Stimulated activated memory B cell treated with anti-CD40 and anti-IgM and Interleukin-4, amounts not matched to agents 10 μg/mL and 1 μg/mL and 100 μg/mL, for 72 hours (primary cell): ENCODE results near the gene ANG.
A peak's percentile ranks its signal among the peaks of the same experiment; 100 is the strongest.
"Not testable (repeated sequence)": the region's sequence is repeated elsewhere in the genome, so short reads cannot be mapped to it uniquely, and the experiment has no call there.

Experiments used
- ATAC-seq: fragments of 150-1000 bp; cut with Tn5 transposase; 2 replicates; pipeline ENCODE4 v1.10.0; 2021
- H3K27ac Mint-ChIP-seq: one replicate; pipeline ENCODE4 v1.8.0; 2022; ENCODE audit warnings: mild to moderate bottlenecking, mixed read lengths
- H3K27me3 Mint-ChIP-seq: one replicate; pipeline ENCODE4 v1.8.0; 2022; ENCODE audit warnings: mixed read lengths
- H3K36me3 Mint-ChIP-seq: one replicate; pipeline ENCODE4 v1.8.0; 2022; ENCODE audit warnings: mixed read lengths
- H3K4me1 Mint-ChIP-seq: one replicate; pipeline ENCODE4 v1.8.0; 2022; ENCODE audit warnings: mixed read lengths
- H3K4me3 Mint-ChIP-seq: one replicate; pipeline ENCODE4 v1.8.0; 2022; ENCODE audit warnings: mild to moderate bottlenecking, moderate library complexity, mixed read lengths
- H3K9me3 Mint-ChIP-seq: one replicate; pipeline ENCODE4 v1.8.0; 2022; ENCODE audit warnings: mixed read lengths

Gene ANG

DNA sequence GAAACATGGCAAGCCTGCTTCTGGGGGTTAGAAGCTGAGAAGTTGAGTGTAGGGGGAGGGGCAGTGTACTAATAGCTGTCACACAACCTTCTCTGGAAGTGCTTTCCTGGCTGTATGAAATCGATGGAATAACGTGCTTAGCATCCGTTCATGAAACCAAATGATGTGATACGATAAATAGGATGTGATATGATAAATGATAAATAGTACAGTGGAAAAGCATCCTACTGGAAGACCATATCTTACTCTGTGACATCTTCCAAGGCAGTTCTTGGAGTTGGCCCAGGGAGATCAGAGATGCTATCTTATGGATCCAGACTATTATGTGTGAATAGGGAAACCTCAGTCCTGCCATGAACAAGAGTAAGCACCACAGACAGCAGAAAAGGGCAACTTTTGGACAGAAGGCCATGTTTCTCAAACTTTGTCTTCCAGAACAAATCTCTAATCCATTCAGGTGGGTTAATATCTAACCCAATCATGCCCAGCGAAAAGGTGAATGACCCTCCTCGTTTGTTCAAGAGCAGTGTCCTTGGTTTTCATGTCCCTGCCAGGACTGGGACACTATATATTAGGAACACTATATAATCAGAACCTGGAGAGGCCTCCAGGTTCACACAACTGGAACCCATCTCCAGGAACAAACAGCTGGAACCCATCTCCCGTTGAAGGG lies at the start of gene ANG:
TSS of gene ANG (plus strand) at position 598 of the 673 bp plus-strand sequence. CDS start 4,801 bp downstream, outside the sequence.
- H3K27ac Mint-ChIP-seq = no peak within 1 kb of the TSS
- H3K36me3 Mint-ChIP-seq = no peaks in the 10 kb centered on the region
- H3K4me1 Mint-ChIP-seq = peaks cover 14% of the 10 kb centered on the region
- H3K9me3 Mint-ChIP-seq = no peaks in the 10 kb centered on the region
- H3K27me3 Mint-ChIP-seq = no peaks in the 10 kb centered on the region
- no peak within 1 kb of the TSS for H3K4me3 Mint-ChIP-seq
- no peak for ATAC-seq

DNA sequence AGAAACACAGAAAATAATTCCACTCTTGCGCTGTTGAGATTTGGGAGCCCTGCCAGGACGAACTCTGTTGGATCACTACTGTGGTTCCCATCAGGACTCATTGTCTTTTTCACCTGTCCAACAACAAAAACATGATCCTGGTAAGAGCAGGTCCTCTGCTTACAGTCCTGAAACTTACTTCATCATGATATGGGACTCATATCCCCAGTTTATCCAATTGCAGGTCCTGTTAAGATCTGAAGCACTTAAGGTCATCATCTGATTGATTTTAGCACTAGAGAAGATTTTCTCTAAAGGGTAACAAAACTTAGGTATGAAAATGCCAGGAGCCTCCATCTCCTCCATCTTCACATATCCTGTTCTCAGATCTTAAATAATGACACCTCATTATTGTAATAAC lies 47.0 kb upstream of the ANG start, which contains the start of gene OR6S1:
TSS of gene OR6S1 (minus strand) at position 101 of the 400 bp plus-strand sequence. CDS start at position 101, 0 bp downstream.
- H3K4me1 Mint-ChIP-seq = no peaks in the 10 kb centered on the region
- H3K27ac Mint-ChIP-seq = no peak within 1 kb of the TSS
- H3K4me3 Mint-ChIP-seq = no peak within 1 kb of the TSS
- no peaks in the 10 kb centered on the region for H3K36me3 Mint-ChIP-seq
- no peak for ATAC-seq
- no peaks in the 10 kb centered on the region for H3K9me3 Mint-ChIP-seq
- peaks cover 10% of the 10 kb centered on the region for H3K27me3 Mint-ChIP-seq

DNA sequence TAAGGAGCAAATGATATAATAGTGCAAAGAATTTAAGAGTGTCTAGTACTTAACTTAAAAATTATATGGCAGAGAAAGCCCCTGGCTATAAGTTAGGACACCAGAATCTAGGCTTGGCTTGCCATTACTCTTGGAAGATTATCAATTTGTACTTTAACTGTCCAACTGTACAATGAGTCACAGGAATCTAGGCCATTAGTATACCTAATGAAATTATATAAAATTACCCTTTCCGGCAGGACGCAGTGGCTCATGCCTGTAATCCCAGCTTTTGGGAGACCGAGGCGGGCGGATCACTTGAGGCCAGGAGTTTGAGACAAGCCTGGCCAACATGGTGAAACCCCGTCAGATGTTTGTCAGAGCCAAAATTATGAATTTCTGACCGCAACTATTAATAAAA lies 46.4 kb upstream of the ANG start:
- H3K27ac Mint-ChIP-seq = no peak overlapping the region
- H3K9me3 Mint-ChIP-seq = no peaks in the 10 kb centered on the region
- no peak for ATAC-seq
- peaks cover 7% of the 10 kb centered on the region for H3K27me3 Mint-ChIP-seq
- H3K4me3 Mint-ChIP-seq = no peak overlapping the region
- no peaks in the 10 kb centered on the region for H3K4me1 Mint-ChIP-seq
- H3K36me3 Mint-ChIP-seq = no peaks in the 10 kb centered on the region

GRCh38 chr14:20642755-20643154 lies 45.8 kb upstream of the ANG start:
- H3K27ac Mint-ChIP-seq, H3K9me3 Mint-ChIP-seq, H3K36me3 Mint-ChIP-seq, H3K4me1 Mint-ChIP-seq, H3K4me3 Mint-ChIP-seq, ATAC-seq, H3K27me3 Mint-ChIP-seq: not testable (repeated sequence)

DNA sequence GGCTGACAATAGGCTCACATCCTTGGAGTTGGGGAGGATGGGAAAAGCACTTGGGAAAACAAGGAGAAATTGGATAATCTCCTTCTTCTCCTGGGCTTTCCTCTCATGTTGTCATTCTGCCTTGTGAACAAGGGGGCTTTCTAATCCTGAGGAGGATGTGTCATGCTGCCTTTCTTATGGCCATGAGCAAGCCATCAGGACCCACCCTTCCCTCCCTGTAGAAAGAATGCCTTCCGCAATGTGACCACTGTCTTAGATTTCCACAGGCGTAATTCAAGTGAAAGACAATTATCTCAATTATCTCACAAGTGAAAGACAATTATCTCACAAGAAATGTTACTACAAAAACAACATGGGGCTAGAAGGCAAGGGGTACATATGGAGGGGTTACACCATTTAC lies 44.0 kb upstream of the ANG start:
- Mint-ChIP-seq H3K36me3 (no peaks in the 10 kb centered on the region), H3K9me3 (no peaks in the 10 kb centered on the region)

GRCh38 chr14:20645481-20645880 lies 43.1 kb upstream of the ANG start:
- Mint-ChIP-seq H3K27ac (no peak overlapping the region), H3K27me3 (peaks cover 7% of the 10 kb centered on the region), H3K36me3 (no peaks in the 10 kb centered on the region), H3K9me3 (no peaks in the 10 kb centered on the region), H3K4me1 (no peaks in the 10 kb centered on the region), H3K4me3 (no peak overlapping the region)
- no peak for ATAC-seq

More for the DNA sequence above, 44.0 kb upstream of the ANG start:
- no peaks in the 10 kb centered on the region for H3K4me1 Mint-ChIP-seq
- no peak overlapping the region for H3K27ac Mint-ChIP-seq
- ATAC-seq = no peak
- H3K27me3 Mint-ChIP-seq = peaks cover 7% of the 10 kb centered on the region
- no peak overlapping the region for H3K4me3 Mint-ChIP-seq

- no peak for ATAC-seq
- peak overlapping the region; percentile 52 for H3K4me3 Mint-ChIP-seq
- H3K27ac Mint-ChIP-seq = no peak overlapping the region
- no peaks in the 10 kb centered on the region for H3K36me3 Mint-ChIP-seq
- H3K27me3 Mint-ChIP-seq = peaks cover 56% of the 10 kb centered on the region
- no peaks in the 10 kb centered on the region for H3K9me3 Mint-ChIP-seq
- peaks cover 34% of the 10 kb centered on the region for H3K4me1 Mint-ChIP-seq
These were observed 35.3 kb upstream of the ANG start for GRCh38 chr14:20652996-20653975.

- H3K9me3 Mint-ChIP-seq = no peaks in the 10 kb centered on the region
- H3K27me3 Mint-ChIP-seq = peaks cover 56% of the 10 kb centered on the region
- no peak overlapping the region for H3K4me3 Mint-ChIP-seq
- H3K36me3 Mint-ChIP-seq = no peaks in the 10 kb centered on the region
- no peak overlapping the region for H3K27ac Mint-ChIP-seq
- peaks cover 34% of the 10 kb centered on the region for H3K4me1 Mint-ChIP-seq
- ATAC-seq = no peak
These were observed 32.7 kb upstream of the ANG start for GRCh38 chr14:20655851-20656250.

GRCh38 chr14:20656274-20656673 lies 32.3 kb upstream of the ANG start:
- Mint-ChIP-seq H3K4me3 (no peak overlapping the region), H3K27ac (no peak overlapping the region), H3K27me3 (peaks cover 54% of the 10 kb centered on the region), H3K9me3 (no peaks in the 10 kb centered on the region), H3K4me1 (peaks cover 34% of the 10 kb centered on the region), H3K36me3 (no peaks in the 10 kb centered on the region)
- ATAC-seq = no peak

DNA sequence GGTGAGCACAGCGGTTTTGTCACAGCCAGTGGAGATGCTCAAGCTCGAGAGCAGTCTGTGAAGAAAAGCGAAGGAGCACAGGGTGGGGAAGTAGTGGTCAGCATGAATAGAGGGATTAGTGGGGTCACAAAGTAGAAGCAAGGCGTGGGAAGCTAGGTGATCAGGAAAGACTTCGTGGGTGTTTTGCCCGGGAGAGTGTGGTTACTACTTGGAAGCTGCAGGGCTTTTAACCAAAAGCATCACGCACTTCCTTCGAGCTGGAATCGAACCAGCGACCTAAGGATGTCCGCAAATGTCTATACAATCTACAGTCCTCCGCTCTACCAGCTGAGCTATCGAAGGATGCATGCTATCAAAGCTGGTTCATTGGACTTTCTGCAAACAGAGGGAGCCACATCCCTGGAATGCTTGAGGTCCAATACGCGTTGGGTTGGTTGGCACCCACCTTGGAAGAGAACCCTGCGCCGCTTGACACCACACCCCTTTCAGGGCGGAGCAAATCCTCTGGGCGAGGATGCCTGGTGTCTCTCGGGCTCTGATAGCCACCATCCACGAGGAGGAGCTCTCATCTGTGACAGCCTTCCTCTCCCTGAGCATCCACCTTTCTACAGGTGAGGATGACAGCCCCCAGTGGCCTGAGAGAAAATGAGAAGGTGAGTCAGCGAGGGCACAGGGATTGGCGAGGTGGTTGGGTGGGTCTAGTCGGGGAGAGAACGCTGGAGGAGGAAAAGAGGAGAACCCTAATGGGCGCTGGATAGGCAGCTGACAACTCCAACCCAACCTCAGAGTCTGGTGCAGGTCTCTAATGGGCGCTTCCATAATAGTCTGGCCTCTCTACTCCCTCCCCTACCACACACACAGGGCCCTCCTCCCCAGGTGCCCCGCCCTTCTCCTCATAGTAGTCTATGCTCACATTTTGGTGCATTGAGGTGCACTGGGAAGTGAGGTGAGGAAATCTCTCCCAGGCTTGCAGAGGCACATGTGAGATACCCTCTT lies 31.1 kb upstream of the ANG start:
- peak; percentile 39 for ATAC-seq
- peaks cover 35% of the 10 kb centered on the region for H3K4me1 Mint-ChIP-seq
- H3K27ac Mint-ChIP-seq = no peak overlapping the region
- no peaks in the 10 kb centered on the region for H3K9me3 Mint-ChIP-seq
- no peak overlapping the region for H3K4me3 Mint-ChIP-seq
- H3K36me3 Mint-ChIP-seq = no peaks in the 10 kb centered on the region
- H3K27me3 Mint-ChIP-seq = peaks cover 42% of the 10 kb centered on the region

- ATAC-seq = no peak
- H3K4me1 Mint-ChIP-seq = peaks cover 35% of the 10 kb centered on the region
- peaks cover 35% of the 10 kb centered on the region for H3K27me3 Mint-ChIP-seq
These were observed 30.3 kb upstream of the ANG start for GRCh38 chr14:20658246-20658645.

DNA sequence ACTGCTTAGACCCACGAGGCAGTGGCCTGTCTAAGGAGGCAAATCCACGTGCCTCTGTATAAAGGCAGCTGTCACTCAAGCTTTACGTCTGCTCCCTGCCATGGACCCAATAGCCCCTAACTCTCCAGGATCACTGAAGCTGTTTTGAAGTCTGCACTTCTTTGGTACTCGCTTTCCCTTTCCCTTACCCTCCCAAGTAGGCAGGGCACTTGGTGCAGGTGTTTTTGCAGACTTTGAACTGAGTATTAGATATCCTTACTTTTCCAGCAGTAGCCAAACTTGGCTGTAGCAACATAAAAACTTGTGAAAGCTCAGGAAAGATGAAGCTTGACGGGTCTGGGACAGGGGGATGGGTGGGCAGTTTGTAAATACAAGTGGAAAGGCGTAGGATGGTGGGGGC lies 29.2 kb upstream of the ANG start:
- no peak overlapping the region for H3K27ac Mint-ChIP-seq
- no peak overlapping the region for H3K4me3 Mint-ChIP-seq
- no peak for ATAC-seq
- H3K27me3 Mint-ChIP-seq = peaks cover 24% of the 10 kb centered on the region
- peaks cover 35% of the 10 kb centered on the region for H3K4me1 Mint-ChIP-seq
- H3K36me3 Mint-ChIP-seq = no peaks in the 10 kb centered on the region
- H3K9me3 Mint-ChIP-seq = no peaks in the 10 kb centered on the region

More at GRCh38 chr14:20658246-20658645, 30.3 kb upstream of the ANG start:
- no peak overlapping the region for H3K4me3 Mint-ChIP-seq
- no peaks in the 10 kb centered on the region for H3K9me3 Mint-ChIP-seq
- H3K36me3 Mint-ChIP-seq = no peaks in the 10 kb centered on the region
- H3K27ac Mint-ChIP-seq = no peak overlapping the region

- ATAC-seq = no peak
- H3K9me3 Mint-ChIP-seq = no peaks in the 10 kb centered on the region
- no peaks in the 10 kb centered on the region for H3K36me3 Mint-ChIP-seq
- no peak overlapping the region for H3K27ac Mint-ChIP-seq
- peaks cover 37% of the 10 kb centered on the region for H3K4me1 Mint-ChIP-seq
- H3K27me3 Mint-ChIP-seq = peaks cover 19% of the 10 kb centered on the region
- H3K4me3 Mint-ChIP-seq = no peak overlapping the region
These were observed 28.7 kb upstream of the ANG start for GRCh38 chr14:20659813-20660395.

DNA sequence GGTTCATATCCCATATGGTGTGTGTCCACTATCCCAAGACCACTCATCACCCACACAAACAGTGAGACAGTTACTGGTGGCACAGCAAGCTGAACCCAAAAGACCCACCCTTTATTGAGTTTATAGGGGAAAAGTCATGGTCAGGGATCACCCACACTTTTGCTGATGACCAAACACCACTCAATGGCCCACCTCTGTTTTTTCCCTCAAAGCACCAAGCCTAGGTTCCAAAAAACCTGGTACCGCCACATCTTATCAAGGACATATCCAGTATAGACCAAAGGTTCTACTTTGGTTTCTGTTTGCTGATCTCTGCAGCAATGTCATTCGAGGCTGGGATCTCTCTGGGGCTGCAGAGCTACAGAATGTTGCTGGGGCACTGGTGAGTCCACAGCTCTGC lies 27.4 kb upstream of the ANG start:
- H3K4me3 Mint-ChIP-seq = no peak overlapping the region
- peaks cover 47% of the 10 kb centered on the region for H3K4me1 Mint-ChIP-seq
- H3K27ac Mint-ChIP-seq = no peak overlapping the region
- peaks cover 10% of the 10 kb centered on the region for H3K27me3 Mint-ChIP-seq
- no peaks in the 10 kb centered on the region for H3K9me3 Mint-ChIP-seq
- no peaks in the 10 kb centered on the region for H3K36me3 Mint-ChIP-seq
- ATAC-seq = no peak
